ENCODE results near the gene IPO9. TPM values are rescaled to one million over a fixed set of nuclear protein-coding genes. Genes with fewer than 3 reads are reported as not detected.
A peak's percentile ranks its signal among the peaks of the same experiment; 100 is the strongest.

IPO9 gene
- total RNA-seq, 1 experiment from 2014 or later: 106 TPM

DNA sequence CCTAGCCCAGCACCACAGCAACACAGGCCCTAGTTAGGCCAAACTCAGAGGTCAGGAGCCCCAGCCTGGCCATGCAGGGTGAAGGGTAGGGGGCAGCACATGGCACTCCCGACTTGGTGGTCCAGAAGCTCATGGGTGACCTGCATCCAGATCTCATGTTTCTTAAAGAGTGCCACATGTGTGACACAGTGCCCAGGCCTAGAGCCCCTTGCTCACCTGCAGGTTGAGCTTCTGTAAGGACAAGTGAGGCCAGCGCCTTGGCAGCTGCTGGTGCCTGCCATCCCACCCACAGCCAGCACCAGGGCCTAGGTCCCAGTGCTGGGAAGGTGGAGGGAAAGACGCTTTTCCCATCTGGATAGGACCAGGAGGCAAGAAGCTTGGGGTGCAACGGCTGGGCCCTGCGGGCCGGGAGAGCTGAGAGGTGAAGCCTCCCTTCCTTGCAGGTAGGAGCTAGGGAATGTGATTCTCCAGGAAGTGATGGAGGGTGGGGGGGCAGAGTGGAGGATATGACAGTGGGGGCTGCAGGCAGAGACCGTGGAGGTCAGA is 66.2 kb downstream of the IPO9 start:
- CTCF ChIA-PET: interaction anchor here (0.6 to 3.5 kb wide), 7 partner anchors 12 to 438 kb away, joined by 3 to 38 read pairs (median 6); no protein-coding TSS in a partner anchor
- H3K27ac ChIP-seq (ENCODE audit: low read length): no peak overlapping the region
- no peaks in the 10 kb centered on the region for H3K9me3 ChIP-seq (ENCODE audit: control insufficient read depth, insufficient read depth, low read depth, low read length)
- H3K4me3 ChIP-seq (ENCODE audit: low read depth in 2 of 2, low read length in 2 of 2): no peak overlapping the region
- H3K36me3 ChIP-seq (ENCODE audit: control insufficient read depth, insufficient read depth, low read length): no peaks in the 10 kb centered on the region
- TF ChIP-seq TCF7L2 (IDR thresholded peaks at IDR 0.05; ENCODE audit: low read depth, low read length): no peak
- TF ChIP-seq CTCF (IDR thresholded peaks at IDR 0.05): no peak
- TF ChIP-seq REST (IDR thresholded peaks at IDR 0.05; ENCODE audit: insufficient read depth in 1 of 2, low read depth in 2 of 2, low read length in 1 of 2): no peak
- no peak for TF ChIP-seq POLR2AphosphoS5 (IDR thresholded peaks at IDR 0.05; ENCODE audit: low read depth, low read length)
- no peak for TF ChIP-seq SIN3A (IDR thresholded peaks at IDR 0.05; ENCODE audit: borderline replicate concordance, insufficient read depth, low read depth, low read length)
- intact Hi-C loops (cut with micrococcal nuclease; ENCODE audit: unreplicated experiment) (loop anchor here (5.0 kb wide), 1 partner anchor 227 kb away; the partner anchor contains the start of gene GPR37L1), in situ Hi-C loops (cut with HindIII; ENCODE audit: low pct_unique_long_range_greater_than_20kb, low sequenced_read_pairs) (no loop called here)
- H3K4me1 ChIP-seq (ENCODE audit: control insufficient read depth, insufficient read depth, low read length): 0 out of 2 replicates have a peak, but pooled peaks cover 3% of the 10 kb centered on the region
- no peak; the same call in 1 of the 2 replicates for ATAC-seq
- no peaks in the 10 kb centered on the region for H3K27me3 ChIP-seq (ENCODE audit: control insufficient read depth, insufficient read depth, low read length)
- BruUV-seq (replicated peaks): no TSS peak
- POLR2A ChIA-PET: interaction anchor here (0.5 to 0.6 kb wide), 3 partner anchors 41 to 89 kb away, joined by 3 read pairs; no protein-coding TSS in a partner anchor
- no peak for DNase-seq (ENCODE audit: low read depth, low spot score)

DNA sequence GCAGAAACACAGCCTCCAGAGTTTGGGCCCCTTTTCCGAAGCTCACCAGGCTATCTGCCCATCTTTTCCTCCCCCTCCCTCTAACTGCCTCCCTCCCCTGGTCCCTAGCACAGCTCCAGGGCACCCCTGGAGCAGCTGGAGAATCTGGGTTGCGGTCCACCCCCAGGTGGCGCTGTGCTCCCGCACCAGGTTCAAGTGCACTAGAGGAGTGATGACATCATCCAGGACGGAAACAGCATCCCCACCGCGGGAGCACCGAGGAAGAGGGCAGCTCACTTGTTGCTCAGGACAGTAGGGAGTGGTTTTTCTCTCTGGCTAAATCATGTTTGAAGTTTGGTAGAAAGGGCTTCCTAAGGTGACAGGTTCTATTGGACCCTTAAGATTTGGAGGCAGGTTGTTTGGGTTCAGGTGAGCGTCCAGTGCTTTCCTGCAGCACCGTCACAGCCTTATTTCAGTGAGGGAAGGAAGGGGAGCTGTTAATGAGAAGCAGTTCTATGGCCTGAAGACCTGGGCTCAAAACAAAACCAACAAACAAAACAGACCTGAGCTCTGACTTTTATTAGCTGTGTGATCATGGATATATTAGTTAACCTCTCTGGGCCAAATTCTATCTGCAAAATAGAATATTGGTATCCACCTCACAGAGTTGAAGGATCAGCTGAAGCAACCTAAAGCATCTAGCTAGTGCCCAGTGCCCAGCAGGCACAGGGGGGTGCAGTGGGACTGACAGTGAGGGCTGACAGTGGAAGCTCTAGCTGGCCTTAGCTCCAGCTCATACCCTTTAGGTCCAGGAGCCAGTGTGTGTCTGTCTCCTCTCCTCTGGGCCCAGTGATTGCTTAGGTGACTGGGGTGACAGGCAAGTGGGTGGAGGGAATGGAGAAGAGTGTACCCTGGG is 67.2 kb downstream of the IPO9 start:
- Histone ChIP-seq H3K4me3 (ENCODE audit: low read depth in 2 of 2, low read length in 2 of 2) (peak overlapping the region in 1 of 2 experiments; percentile 43; a peak in 2 of 4 replicates), H3K36me3 (ENCODE audit: control insufficient read depth, insufficient read depth, low read length) (no peaks in the 10 kb centered on the region), H3K9me3 (ENCODE audit: control insufficient read depth, insufficient read depth, low read depth, low read length) (no peaks in the 10 kb centered on the region), H3K27me3 (ENCODE audit: control insufficient read depth, insufficient read depth, low read length) (no peaks in the 10 kb centered on the region), H3K27ac (ENCODE audit: low read length) (no peak overlapping the region), H3K4me1 (ENCODE audit: control insufficient read depth, insufficient read depth, low read length) (0 out of 2 replicates have a peak, but pooled peaks cover 3% of the 10 kb centered on the region)
- in situ Hi-C loops (cut with HindIII; ENCODE audit: low pct_unique_long_range_greater_than_20kb, low sequenced_read_pairs) (no loop called here), intact Hi-C loops (cut with micrococcal nuclease; ENCODE audit: unreplicated experiment) (loop anchor here (1.0 to 5.0 kb wide), 2 partner anchors 76 to 226 kb away; partner anchors contain the start of gene GPR37L1)
- ATAC-seq: peak; percentile 94
- ChIA-PET POLR2A (interaction anchor here (0.5 to 0.9 kb wide), 2 partner anchors 60 to 68 kb away, joined by 3 read pairs; no protein-coding TSS in a partner anchor), CTCF (interaction anchor here (0.5 to 3.5 kb wide), 7 partner anchors 11 to 1968 kb away, joined by 3 to 38 read pairs (median 3); no protein-coding TSS in a partner anchor)
- no TSS peak for BruUV-seq (replicated peaks)
- no peak for DNase-seq (ENCODE audit: low read depth, low spot score)
- TF ChIP-seq POLR2AphosphoS5 (IDR thresholded peaks at IDR 0.05; ENCODE audit: low read depth, low read length): no peak; the same call in 1 of the 2 replicates
- peak; percentile 96 for TF ChIP-seq CTCF (IDR thresholded peaks at IDR 0.05)
